ENCODE results near the gene ATOSA.

ATOSA gene

DNA sequence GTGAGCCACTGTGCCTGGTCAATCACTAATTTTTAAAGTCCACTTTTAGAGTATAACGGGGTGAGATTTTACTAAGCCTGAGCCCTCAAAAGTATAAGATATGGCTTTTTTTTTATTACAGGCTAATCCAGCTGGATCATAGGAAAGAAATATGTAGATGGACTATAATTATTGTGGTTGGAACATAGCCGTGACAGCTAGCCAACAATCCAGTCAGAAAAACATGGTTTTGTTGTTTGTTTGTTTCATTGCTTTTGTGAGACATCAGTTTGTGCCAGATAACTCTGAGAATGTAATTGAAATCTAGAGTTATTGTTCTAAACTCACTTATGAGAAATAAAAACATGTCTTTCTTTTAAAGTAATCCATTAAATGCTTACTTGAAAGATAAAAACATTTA lies 37.3 kb upstream of the ATOSA start:
- no peak overlapping the region for H3K27ac ChIP-seq
- TF ChIP-seq, protein P1, sequence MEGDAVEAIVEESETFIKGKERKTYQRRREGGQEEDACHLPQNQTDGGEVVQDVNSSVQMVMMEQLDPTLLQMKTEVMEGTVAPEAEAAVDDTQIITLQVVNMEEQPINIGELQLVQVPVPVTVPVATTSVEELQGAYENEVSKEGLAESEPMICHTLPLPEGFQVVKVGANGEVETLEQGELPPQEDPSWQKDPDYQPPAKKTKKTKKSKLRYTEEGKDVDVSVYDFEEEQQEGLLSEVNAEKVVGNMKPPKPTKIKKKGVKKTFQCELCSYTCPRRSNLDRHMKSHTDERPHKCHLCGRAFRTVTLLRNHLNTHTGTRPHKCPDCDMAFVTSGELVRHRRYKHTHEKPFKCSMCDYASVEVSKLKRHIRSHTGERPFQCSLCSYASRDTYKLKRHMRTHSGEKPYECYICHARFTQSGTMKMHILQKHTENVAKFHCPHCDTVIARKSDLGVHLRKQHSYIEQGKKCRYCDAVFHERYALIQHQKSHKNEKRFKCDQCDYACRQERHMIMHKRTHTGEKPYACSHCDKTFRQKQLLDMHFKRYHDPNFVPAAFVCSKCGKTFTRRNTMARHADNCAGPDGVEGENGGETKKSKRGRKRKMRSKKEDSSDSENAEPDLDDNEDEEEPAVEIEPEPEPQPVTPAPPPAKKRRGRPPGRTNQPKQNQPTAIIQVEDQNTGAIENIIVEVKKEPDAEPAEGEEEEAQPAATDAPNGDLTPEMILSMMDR (IDR thresholded peaks at IDR 0.05) = no peak
- TF ChIP-seq ZFX (IDR thresholded peaks at IDR 0.05; ENCODE audit: borderline replicate concordance) = no peak

DNA sequence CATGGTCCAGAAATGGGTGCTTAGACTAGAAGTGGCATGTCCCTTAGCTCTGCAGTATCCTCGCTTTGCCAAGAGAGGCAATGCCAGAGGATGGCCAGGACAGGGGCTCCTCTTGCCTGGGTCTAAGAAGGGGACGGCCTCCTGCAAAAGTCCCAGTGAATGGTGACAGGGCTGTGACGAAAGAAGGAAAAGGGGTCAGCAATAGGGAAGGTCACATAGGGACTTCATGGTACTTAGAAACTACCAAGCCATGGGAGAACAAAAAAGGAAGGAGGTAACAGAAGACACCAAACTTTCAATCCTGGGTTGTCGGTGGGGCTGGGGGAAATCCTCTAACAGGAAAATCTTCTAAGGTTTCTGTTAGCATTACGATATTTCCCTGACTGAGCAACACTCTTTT lies 36.2 kb upstream of the ATOSA start:
- no peak overlapping the region for H3K27ac ChIP-seq
- no peak for TF ChIP-seq ZFX (IDR thresholded peaks at IDR 0.05; ENCODE audit: borderline replicate concordance)
- TF ChIP-seq, protein P1 (IDR thresholded peaks at IDR 0.05) = no peak

DNA sequence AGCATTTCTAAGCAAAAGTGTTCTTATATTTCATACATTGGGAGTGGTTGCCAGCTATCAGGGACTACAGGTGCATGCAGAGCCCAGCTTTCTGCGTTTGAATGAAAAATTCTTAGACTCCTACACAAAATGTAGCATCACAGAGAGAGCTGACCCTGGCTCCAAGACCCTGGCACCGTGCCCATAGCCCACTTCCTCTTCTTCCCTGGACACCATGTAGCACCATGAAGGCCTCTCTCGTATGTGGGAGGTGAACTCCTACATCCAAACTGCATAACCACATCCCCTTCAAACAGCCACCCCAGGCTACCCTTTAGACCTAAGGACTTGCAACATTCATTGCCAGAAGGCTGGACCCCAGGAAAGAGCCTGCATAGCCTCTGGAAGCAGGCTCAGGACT lies 35.8 kb upstream of the ATOSA start:
- no peak for TF ChIP-seq ZFX (IDR thresholded peaks at IDR 0.05; ENCODE audit: borderline replicate concordance)
- TF ChIP-seq, protein P1 (IDR thresholded peaks at IDR 0.05) = no peak

DNA sequence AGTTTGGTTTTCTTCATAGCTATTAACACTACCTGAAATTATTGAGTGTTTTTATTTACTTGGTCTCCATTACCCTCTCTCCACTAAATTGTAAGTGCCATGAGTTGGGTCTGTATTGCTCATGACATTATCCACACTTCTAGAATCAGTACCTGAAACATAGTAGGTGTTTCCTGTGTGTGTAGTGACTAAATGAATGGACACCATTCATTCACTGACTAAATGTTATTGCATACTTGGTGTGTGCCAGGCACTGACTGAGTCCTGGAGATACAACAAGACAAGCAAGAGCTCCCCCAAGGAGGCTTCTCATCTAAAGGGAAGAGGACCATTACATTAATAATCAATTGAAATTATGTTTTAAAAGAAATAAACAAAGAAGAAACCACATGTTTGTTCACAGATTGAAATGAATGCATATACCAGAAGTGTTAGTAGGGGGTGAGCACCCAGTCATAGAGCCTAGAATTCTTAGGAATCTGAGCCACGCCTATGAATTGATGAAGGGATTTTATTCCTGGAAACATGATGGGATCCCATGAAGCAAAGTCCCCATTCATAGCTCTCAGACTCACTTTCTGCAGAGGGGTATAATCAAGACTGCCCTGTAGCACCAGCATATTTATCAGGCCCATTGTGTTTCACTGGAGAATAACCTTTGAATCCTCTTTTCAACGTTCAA lies 31.7 kb upstream of the ATOSA start:
- TF ChIP-seq, protein P1 (IDR thresholded peaks at IDR 0.05) = no peak
- no peak for TF ChIP-seq ZFX (IDR thresholded peaks at IDR 0.05; ENCODE audit: borderline replicate concordance)
- peak overlapping the region; percentile 75 for H3K27ac ChIP-seq

More for the DNA sequence above, 35.8 kb upstream of the ATOSA start:
- H3K27ac ChIP-seq = no peak overlapping the region

DNA sequence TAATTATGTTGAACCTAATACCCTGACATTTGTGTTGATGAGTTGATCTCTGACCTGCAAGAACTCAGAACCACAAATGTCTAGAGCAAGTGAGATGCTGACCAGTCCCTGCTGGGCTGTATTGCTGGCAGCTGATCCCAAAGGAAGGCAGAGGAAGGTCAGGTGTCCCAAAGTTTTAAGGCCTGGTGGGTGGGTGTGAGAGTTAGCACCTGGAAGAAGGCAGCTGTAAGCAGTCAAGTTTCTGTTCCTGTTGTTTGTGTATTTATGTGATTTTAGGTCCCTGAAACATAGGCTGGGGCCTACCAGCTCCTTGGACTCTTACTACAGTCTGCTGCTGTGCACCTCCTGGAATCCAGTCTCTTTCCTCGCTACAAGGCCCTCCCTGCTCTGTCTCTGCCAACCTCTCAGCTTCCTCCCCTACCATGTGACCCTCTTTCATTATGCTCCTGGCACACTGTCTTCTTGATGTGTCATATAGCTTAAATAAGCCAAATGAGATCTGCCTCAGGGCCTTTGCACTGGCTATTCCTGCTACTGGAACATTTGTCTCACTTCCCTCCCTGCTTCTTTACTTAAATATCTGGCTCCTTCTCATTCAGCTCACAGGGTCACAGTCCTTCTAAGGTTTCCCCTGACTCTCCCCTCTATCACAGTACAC lies 31.0 kb upstream of the ATOSA start:
- TF ChIP-seq ZFX (IDR thresholded peaks at IDR 0.05; ENCODE audit: borderline replicate concordance) = no peak
- TF ChIP-seq, protein P1 (IDR thresholded peaks at IDR 0.05) = no peak
- H3K27ac ChIP-seq = peak overlapping the region; percentile 75

DNA sequence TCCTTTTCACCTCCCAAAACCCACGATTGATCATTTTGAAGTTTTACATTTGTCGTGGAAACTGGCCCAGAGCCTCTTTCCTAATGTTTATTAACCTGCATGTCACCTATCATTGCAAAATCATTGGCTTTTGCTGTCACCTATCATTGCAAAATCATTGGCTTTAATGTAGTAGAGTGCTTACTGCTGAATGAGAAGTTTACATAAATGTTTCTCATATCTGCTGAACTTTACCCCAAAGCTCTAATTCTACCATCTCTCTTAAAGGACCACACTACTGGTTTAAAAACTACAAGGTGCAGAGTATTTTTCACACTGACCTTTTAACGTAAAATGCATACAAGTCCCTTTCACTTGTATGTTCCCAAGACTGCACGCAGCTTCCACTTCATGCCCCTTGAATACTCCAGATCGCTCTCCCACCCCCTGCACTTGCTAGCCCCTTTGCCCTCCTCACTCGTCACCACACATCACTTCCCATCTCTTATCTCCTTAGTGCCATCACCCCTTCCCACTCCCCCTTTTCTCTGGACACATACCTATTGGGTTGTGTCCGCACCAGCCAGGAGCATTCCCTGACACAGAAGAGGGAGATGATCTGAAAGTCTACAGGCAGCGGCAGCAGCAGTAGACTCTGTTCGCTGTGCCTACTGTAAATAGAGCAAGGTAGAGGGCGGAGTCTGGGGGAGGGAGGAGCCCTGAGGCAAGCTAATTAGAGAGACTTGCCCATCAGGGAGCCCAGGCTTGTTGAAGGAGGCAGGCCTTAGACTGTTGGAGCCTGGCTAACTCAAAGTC lies 30.2 kb upstream of the ATOSA start:
- peak overlapping the region; percentile 75 for H3K27ac ChIP-seq
- TF ChIP-seq, protein P1 (IDR thresholded peaks at IDR 0.05) = no peak
- TF ChIP-seq ZFX (IDR thresholded peaks at IDR 0.05; ENCODE audit: borderline replicate concordance) = no peak

Measured in 22Rv1 (cell line).